C4-2B (cell line): ENCODE data around the gene ARPC1B.
"Not testable (repeated sequence)": the region's sequence is repeated elsewhere in the genome, so short reads cannot be mapped to it uniquely, and the experiment has no call there.

ENCODE experiments used
- ZFX ChIP-seq: fragments of 450-650 bp; IDR thresholded peaks from 2 replicates; pipeline ENCODE4 v1.6.1; 2017
- TF ChIP-seq, protein P1 (sequence below): fragments of 450-650 bp; conservative IDR thresholded peaks from 2 replicates; pipeline ENCODE4 v1.5.1; 2017; ENCODE audit warnings: mild to moderate bottlenecking

DNA sequence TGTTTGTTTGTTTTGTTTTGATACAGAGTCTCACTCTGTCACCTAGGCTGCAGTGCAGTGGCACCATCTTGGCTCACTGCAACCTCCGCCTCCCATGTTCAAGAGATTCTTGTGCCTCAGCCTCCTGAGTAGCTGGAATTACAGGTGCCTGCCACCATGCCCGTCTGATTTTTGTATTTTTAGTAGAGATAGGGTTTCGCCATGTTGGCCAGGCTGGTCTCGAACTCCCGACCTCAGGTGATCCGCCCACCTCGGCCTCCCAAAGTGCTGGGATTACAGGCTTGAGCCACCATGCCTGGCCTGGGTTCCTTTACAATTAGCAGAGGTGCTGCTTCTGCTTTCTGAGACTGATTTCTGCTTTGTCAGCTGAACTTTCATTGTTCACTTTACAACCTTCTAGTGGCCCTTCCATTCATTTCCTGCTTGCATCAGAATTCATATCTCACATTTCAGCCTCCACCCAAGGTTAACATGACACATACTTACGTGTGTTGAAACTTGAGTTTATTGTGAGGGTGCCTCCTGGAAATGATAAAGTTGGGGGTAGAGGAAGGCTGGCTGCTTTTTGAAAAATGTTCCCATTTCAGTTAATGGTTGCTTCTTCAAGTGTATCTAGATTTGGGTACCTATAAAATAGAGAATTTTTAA is 44.1 kb upstream of the ARPC1B start:
- TF ChIP-seq, protein P1, sequence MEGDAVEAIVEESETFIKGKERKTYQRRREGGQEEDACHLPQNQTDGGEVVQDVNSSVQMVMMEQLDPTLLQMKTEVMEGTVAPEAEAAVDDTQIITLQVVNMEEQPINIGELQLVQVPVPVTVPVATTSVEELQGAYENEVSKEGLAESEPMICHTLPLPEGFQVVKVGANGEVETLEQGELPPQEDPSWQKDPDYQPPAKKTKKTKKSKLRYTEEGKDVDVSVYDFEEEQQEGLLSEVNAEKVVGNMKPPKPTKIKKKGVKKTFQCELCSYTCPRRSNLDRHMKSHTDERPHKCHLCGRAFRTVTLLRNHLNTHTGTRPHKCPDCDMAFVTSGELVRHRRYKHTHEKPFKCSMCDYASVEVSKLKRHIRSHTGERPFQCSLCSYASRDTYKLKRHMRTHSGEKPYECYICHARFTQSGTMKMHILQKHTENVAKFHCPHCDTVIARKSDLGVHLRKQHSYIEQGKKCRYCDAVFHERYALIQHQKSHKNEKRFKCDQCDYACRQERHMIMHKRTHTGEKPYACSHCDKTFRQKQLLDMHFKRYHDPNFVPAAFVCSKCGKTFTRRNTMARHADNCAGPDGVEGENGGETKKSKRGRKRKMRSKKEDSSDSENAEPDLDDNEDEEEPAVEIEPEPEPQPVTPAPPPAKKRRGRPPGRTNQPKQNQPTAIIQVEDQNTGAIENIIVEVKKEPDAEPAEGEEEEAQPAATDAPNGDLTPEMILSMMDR = not testable (repeated sequence)
- not testable (repeated sequence) for TF ChIP-seq ZFX
